Kidney (tissue), 14 donors: Measurements from ENCODE around the gene L1CAM. TPM values are rescaled to one million over a fixed set of nuclear protein-coding genes. Genes with fewer than 3 reads are reported as not detected.

Experiments used
- DNase-seq, 5 donors: peaks; one replicate each; pipeline ENCODE4 v3.0.0-alpha.2; 2013 to 2020
- FAIRE-seq: peaks from 2 replicates; lab custom pipeline; 2012; peaks lifted over from hg19 to GRCh38; lab: Jason Lieb, UNC
- H3K27ac ChIP-seq, 2 donors: one replicate each; pipeline ENCODE4 v1.7.0; 2013; ENCODE audit warnings: low read depth in 2 of 2, low read length in 2 of 2, inconsistent platforms in 1 of 2
- H3K27me3 ChIP-seq: one replicate; pipeline ENCODE4 v1.7.1; 2013; ENCODE audit warnings: low read length, inconsistent platforms; ENCODE audit not compliant: control insufficient read depth, insufficient read depth
- H3K36me3 ChIP-seq, 3 donors: one replicate each; pipeline versions ENCODE4 v1.7.0 to v1.7.1; 2013; ENCODE audit warnings: low read length in 3 of 3, control low read depth in 1 of 3, inconsistent platforms in 1 of 3; ENCODE audit not compliant: insufficient read depth in 3 of 3, control insufficient read depth in 2 of 3
- H3K4me1 ChIP-seq, 3 donors: one replicate each; pipeline versions ENCODE4 v1.7.0 to v1.7.1; 2013; ENCODE audit warnings: low read length in 3 of 3, inconsistent platforms in 1 of 3, low read depth in 1 of 3; ENCODE audit not compliant: control insufficient read depth in 2 of 3, insufficient read depth in 2 of 3
- H3K4me3 ChIP-seq, 3 donors: one replicate each; pipeline versions ENCODE4 v1.7.0 to v1.8.1; 2013; ENCODE audit warnings: low read length in 3 of 3, control low read depth in 1 of 3, inconsistent platforms in 1 of 3
- H3K9ac ChIP-seq, 3 donors: one replicate each; pipeline versions ENCODE4 v1.7.0 to v1.7.1; 2013; ENCODE audit warnings: low read length in 3 of 3, control low read depth in 1 of 3, inconsistent platforms in 1 of 3
- H3K9me3 ChIP-seq, 3 donors: one replicate each; pipeline versions ENCODE4 v1.7.0 to v1.7.1; 2013; ENCODE audit warnings: low read length in 3 of 3, control low read depth in 1 of 3, inconsistent platforms in 1 of 3; ENCODE audit not compliant: control insufficient read depth in 2 of 3, insufficient read depth in 1 of 3
- CTCF ChIP-seq: IDR thresholded peaks from 3 replicates; pipeline ENCODE4 v1.5.1; 2012; ENCODE audit warnings: mild to moderate bottlenecking, moderate library complexity, borderline replicate concordance; ENCODE audit not compliant: insufficient read depth; ENCODE audit errors: extremely low read depth
- intact Hi-C: fragments of 100-400 bp; cut with DNase I; formaldehyde crosslinking; loops from one replicate; pipeline ENCODE4 v1.11.1; 2022
- polyA plus RNA-seq: library from polyadenylated mRNA; stranded (reverse); fragments of 350-450 nt; fragmentation: Illumina TruSeq; extraction: RNeasy Lipid Tissue Mini Kit (QIAGEN cat#74804); gene quantifications from one replicate; pipeline ENCODE4 v1.2.3, GENCODE V29; 2014; ENCODE audit warnings: low read depth, low replicate concordance; ENCODE audit not compliant: insufficient read depth
- total RNA-seq: library from RNA; stranded (reverse); fragmentation: NEBNext Ultra II Directional; extraction: Animal tissue kit (Norgen Biotek cat#: 25700); gene quantifications from one replicate; pipeline ENCODE4 v1.2.1, GENCODE V29; 2021
- donor health status: control.
- donor health status: control.
- donor health status: control.
- donor health status: control.
- donor health status: control.
- donor health status: DM: yes; HTN: yes; CAD: no.
- donor health status: Normal renal cell carcinoma (clear cell type).

L1CAM gene
- total and polyA plus RNA-seq, 2 donors from 2014 or later: 26.1 to 71.9 TPM

- Histone ChIP-seq H3K36me3 (no peaks in the 10 kb centered on the region), H3K4me1 (peaks cover 0 to 2% (median 0%) of the 10 kb centered on the region in 3 donors), H3K27me3 (peaks cover 9% of the 10 kb centered on the region), H3K4me3 (no peak overlapping the region), H3K9ac (no peak overlapping the region), H3K27ac (no peak overlapping the region), H3K9me3 (no peaks in the 10 kb centered on the region)
- no peak for TF ChIP-seq CTCF
- FAIRE-seq: no peak
- intact Hi-C loops: no loop called here
- peak in 1 of 5 donors; percentile 55 for DNase-seq
These were observed 2.7 kb downstream of the L1CAM start for GRCh38 chrX:153883163-153883843.

GRCh38 chrX:153882557-153882956, 3.4 kb downstream of the L1CAM start:
- Histone ChIP-seq H3K27ac (no peak overlapping the region), H3K4me3 (no peak overlapping the region), H3K9me3 (no peaks in the 10 kb centered on the region), H3K4me1 (peaks cover 0 to 2% (median 0%) of the 10 kb centered on the region in 3 donors), H3K27me3 (peaks cover 7% of the 10 kb centered on the region), H3K9ac (no peak overlapping the region), H3K36me3 (no peaks in the 10 kb centered on the region)
- intact Hi-C loops: no loop called here
- no peak for TF ChIP-seq CTCF
- peak in 1 of 5 donors; percentile 54 for DNase-seq
- no peak for FAIRE-seq

GRCh38 chrX:153882086-153882498, 3.9 kb downstream of the L1CAM start:
- Histone ChIP-seq H3K27me3 (peaks cover 7% of the 10 kb centered on the region), H3K9ac (no peak overlapping the region), H3K4me1 (peaks cover 0 to under 1% (median 0%) of the 10 kb centered on the region in 3 donors), H3K9me3 (no peaks in the 10 kb centered on the region), H3K27ac (no peak overlapping the region), H3K4me3 (no peak overlapping the region), H3K36me3 (no peaks in the 10 kb centered on the region)
- no peak for FAIRE-seq
- intact Hi-C loops: no loop called here
- DNase-seq: peak in 1 of 5 donors; percentile 61
- TF ChIP-seq CTCF: no peak
